Measurements from ENCODE around the gene CENPT. TPM values are rescaled to one million over a fixed set of nuclear protein-coding genes. Genes with fewer than 3 reads are reported as not detected.

CENPT gene
- total and polyA plus RNA-seq, 2 of the 13 experiments (the other 11 are each of a cell fraction or from before 2014, with no cell fraction given): 40.9 to 43.3 TPM

GRCh38 chr16:67846320-67847063 lies 1.0 kb downstream of the CENPT start, which contains the start of gene NUTF2 (continued):
- no peak for TF ChIP-seq CENPX (CRISPR knock-in tag; IDR thresholded peaks at IDR 0.05)
- 0 out of 2 replicates have a peak, but pooled peaks have one; percentile 31 for TF ChIP-seq NFATC3 (CRISPR knock-in tag; IDR thresholded peaks at IDR 0.05)
- peak; percentile 79; the same call in 1 of the 2 replicates for TF ChIP-seq HIC2 (CRISPR knock-in tag; IDR thresholded peaks at IDR 0.05; ENCODE audit: low read depth)
- 0 out of 2 replicates have a peak, but pooled peaks have one; percentile 67 for TF ChIP-seq SNAPC4 (CRISPR knock-in tag; IDR thresholded peaks at IDR 0.05)
- peak; percentile 30 for TF ChIP-seq TBP (CRISPR knock-in tag; IDR thresholded peaks at IDR 0.05)
- peak; percentile 91 for TF ChIP-seq ZBTB39 (CRISPR knock-in tag; IDR thresholded peaks at IDR 0.05)
- peak; percentile 96; the same call in 1 of the 2 replicates for TF ChIP-seq ZNF747 (CRISPR knock-in tag; IDR thresholded peaks at IDR 0.05; ENCODE audit: borderline replicate concordance)
- peak; percentile 93 for TF ChIP-seq MAX (IDR thresholded peaks at IDR 0.05)
- peak; percentile 81; the same call in 1 of the 2 replicates for TF ChIP-seq MXD4 (CRISPR knock-in tag; IDR thresholded peaks at IDR 0.05)
- no peak for TF ChIP-seq ADNP (CRISPR knock-in tag; IDR thresholded peaks at IDR 0.05)
- TF ChIP-seq SNRNP70 (IDR thresholded peaks at IDR 0.05; ENCODE audit: low read depth, low read length): no peak
- TF ChIP-seq RBAK (CRISPR knock-in tag; IDR thresholded peaks at IDR 0.05): peak; percentile 73; the same call in 1 of the 2 replicates
- peak; percentile 73 for TF ChIP-seq DRAP1 (CRISPR knock-in tag; IDR thresholded peaks at IDR 0.05)
- peak; percentile 85; the same call in 2 of the 3 replicates for TF ChIP-seq MXI1 (IDR thresholded peaks at IDR 0.05; ENCODE audit: borderline replicate concordance, low read depth, low read length)
- peak; percentile 56; the same call in 1 of the 2 replicates for TF ChIP-seq MNT (IDR thresholded peaks at IDR 0.05)
- peak; percentile 83; the same call in 1 of the 2 replicates for TF ChIP-seq ZNF703 (CRISPR knock-in tag; IDR thresholded peaks at IDR 0.05; ENCODE audit: borderline replicate concordance)
- TF ChIP-seq SRSF4 (IDR thresholded peaks at IDR 0.05; ENCODE audit: low read depth, low read length, poor library complexity, severe bottlenecking): peak; percentile 23
